A673 (cell line): ENCODE data around the gene DENND1A. TPM values are rescaled to one million over a fixed set of nuclear protein-coding genes. Genes with fewer than 3 reads are reported as not detected.

Source experiments
- BruUV-seq: library from RNA; stranded (reverse); fragments of 400-500 nt; replicated peaks from 2 replicates; lab custom pipeline; 2021; lab: Mats Ljungman, UMichigan
- CTCF ChIA-PET: fragments of 300-600 bp; sonication (Branson Sonifier 250); formaldehyde crosslinking; loops from one replicate; lab custom pipeline; 2022; ENCODE audit warnings: antibody characterized with exemption; lab: Charles Lee
- POLR2A ChIA-PET: fragments of 300-600 bp; sonication (Branson Sonifier 250); formaldehyde crosslinking; loops from one replicate; lab custom pipeline; 2022; ENCODE audit warnings: antibody characterized with exemption; ENCODE audit not compliant: low non-redundant PET; lab: Charles Lee
- DNase-seq: peaks from one replicate; pipeline ENCODE4 v3.0.0-alpha.2; 2015; ENCODE audit warnings: low spot score
- H3K27ac ChIP-seq: fragments of 200-600 bp; sonication (generic); 2 replicates; pipeline ENCODE4 v1.5.1; 2016; ENCODE audit warnings: mixed run types, low read depth, mild to moderate bottlenecking, mixed read lengths, antibody characterized with exemption, low read length; ENCODE audit not compliant: poor library complexity, severe bottlenecking
- H3K27me3 ChIP-seq: fragments of 200-600 bp; sonication (generic); replicated peaks from 2 replicates; pipeline ENCODE4 v1.6.1; 2017; ENCODE audit warnings: mixed run types, low read depth, mild to moderate bottlenecking, mixed read lengths, antibody characterized with exemption, low read length; ENCODE audit not compliant: insufficient read depth, poor library complexity
- H3K36me3 ChIP-seq: fragments of 200-600 bp; sonication (generic); 2 replicates; pipeline ENCODE4 v1.6.1; 2016; ENCODE audit warnings: mixed run types, mild to moderate bottlenecking, mixed read lengths, antibody characterized with exemption, low read length; ENCODE audit not compliant: insufficient read depth, poor library complexity, severe bottlenecking
- H3K4me1 ChIP-seq: fragments of 200-600 bp; sonication (generic); 2 replicates; pipeline ENCODE4 v1.6.1; 2017; ENCODE audit warnings: mixed run types, mild to moderate bottlenecking, mixed read lengths, antibody characterized with exemption, low read length; ENCODE audit not compliant: insufficient read depth, poor library complexity, severe bottlenecking
- H3K4me3 ChIP-seq: fragments of 200-600 bp; sonication (generic); 2 replicates; pipeline ENCODE4 v1.5.1; 2016; ENCODE audit warnings: low read depth, mixed run types, mild to moderate bottlenecking, mixed read lengths, low read length; ENCODE audit not compliant: poor library complexity, severe bottlenecking
- H3K9me3 ChIP-seq: fragments of 200-600 bp; sonication (generic); 2 replicates; pipeline ENCODE4 v1.6.1; 2016; ENCODE audit warnings: mixed run types, low read depth, mild to moderate bottlenecking, mixed read lengths, antibody characterized with exemption, low read length; ENCODE audit not compliant: poor library complexity, severe bottlenecking
- CTCF ChIP-seq: fragments of 300-800, 200-600 bp; sonication (generic); conservative IDR thresholded peaks from 2 replicates; pipeline ENCODE4 v1.5.1; 2017; ENCODE audit warnings: low read depth, mild to moderate bottlenecking, antibody characterized with exemption, low read length, moderate library complexity, mixed read lengths
- EZH2 ChIP-seq: fragments of 200-600 bp; sonication (generic); IDR thresholded peaks from 2 replicates; pipeline ENCODE4 v1.6.1; 2017; ENCODE audit warnings: borderline replicate concordance, low read depth, mild to moderate bottlenecking, mixed read lengths, antibody characterized with exemption, low read length; ENCODE audit not compliant: poor library complexity, severe bottlenecking
- intact Hi-C: fragments of 100-400 bp; cut with micrococcal nuclease; formaldehyde crosslinking; loops from one replicate; pipeline ENCODE4 v1.10.0; 2022; ENCODE audit not compliant: unreplicated experiment
- total RNA-seq: library from RNA; stranded (reverse); gene quantifications from 2 replicates; pipeline ENCODE4 v1.2.3, GENCODE V29; 2021

DENND1A gene
- total RNA-seq, 1 experiment from 2014 or later: 12.0 TPM

- ChIA-PET POLR2A (no interaction called here), CTCF (no interaction called here)
- no TSS peak for BruUV-seq
- H3K27ac ChIP-seq: no peak overlapping the region
- H3K9me3 ChIP-seq: no peaks in the 10 kb centered on the region
- H3K36me3 ChIP-seq: no peaks in the 10 kb centered on the region
- no peak overlapping the region for H3K4me3 ChIP-seq
- H3K4me1 ChIP-seq: no peaks in the 10 kb centered on the region
- intact Hi-C loops: no loop called here
- H3K27me3 ChIP-seq: peaks cover 26% of the 10 kb centered on the region
- no peak for DNase-seq
- no peak for TF ChIP-seq EZH2
- no peak for TF ChIP-seq CTCF
Observed at GRCh38 chr9:123975871-123976270, 45.9 kb upstream of the DENND1A start.

- H3K9me3 ChIP-seq: no peaks in the 10 kb centered on the region
- peaks cover 16% of the 10 kb centered on the region for H3K27me3 ChIP-seq
- no peak overlapping the region for H3K27ac ChIP-seq
- no peaks in the 10 kb centered on the region for H3K4me1 ChIP-seq
- no peak for DNase-seq
- BruUV-seq: no TSS peak
- CTCF ChIA-PET: no interaction called here
- TF ChIP-seq EZH2 (no peak), CTCF (no peak)
- POLR2A ChIA-PET: no interaction called here
- intact Hi-C loops: no loop called here
- H3K36me3 ChIP-seq: no peaks in the 10 kb centered on the region
- H3K4me3 ChIP-seq: no peak overlapping the region
Observed at GRCh38 chr9:123974471-123974870, 44.5 kb upstream of the DENND1A start.

GRCh38 chr9:123973590-123974223, 43.8 kb upstream of the DENND1A start:
- POLR2A ChIA-PET: no interaction called here

More at GRCh38 chr9:123973590-123974223, 43.8 kb upstream of the DENND1A start:
- TF ChIP-seq EZH2 (no peak), CTCF (no peak)
- no TSS peak for BruUV-seq
- intact Hi-C loops: no loop called here
- Histone ChIP-seq H3K4me3 (no peak overlapping the region), H3K27me3 (peaks cover 10% of the 10 kb centered on the region), H3K36me3 (no peaks in the 10 kb centered on the region), H3K27ac (no peak overlapping the region), H3K4me1 (no peaks in the 10 kb centered on the region), H3K9me3 (no peaks in the 10 kb centered on the region)
- CTCF ChIA-PET: no interaction called here
- no peak for DNase-seq
